Thymus (tissue), 11 donors: ENCODE data around the gene GALNT7. TPM values are rescaled to one million over a fixed set of nuclear protein-coding genes. Genes with fewer than 3 reads are reported as not detected.

Experiments used
- DNase-seq, 9 donors: peaks; one replicate each; pipeline ENCODE4 v3.0.0-alpha.2; 2013; ENCODE audit warnings: low spot score in 9 of 9, low read depth in 6 of 9, missing footprints in 1 of 9
- H3K27ac ChIP-seq, 2 donors: one replicate each; pipeline ENCODE4 v1.5.1; 2013; ENCODE audit warnings: control low read depth in 1 of 2, low read depth in 1 of 2, low read length in 1 of 2, mild to moderate bottlenecking in 1 of 2, moderate library complexity in 1 of 2
- H3K27me3 ChIP-seq, 2 donors: one replicate each; pipeline ENCODE4 v1.5.1; 2013; ENCODE audit warnings: low read length in 1 of 2; ENCODE audit not compliant: control insufficient read depth in 2 of 2, insufficient read depth in 1 of 2
- H3K36me3 ChIP-seq, 2 donors: one replicate each; pipeline ENCODE4 v1.5.1; 2013; ENCODE audit warnings: low read length in 1 of 2, mild to moderate bottlenecking in 1 of 2, moderate library complexity in 1 of 2; ENCODE audit not compliant: control insufficient read depth in 2 of 2, insufficient read depth in 2 of 2
- H3K4me1 ChIP-seq, 2 donors: one replicate each; pipeline ENCODE4 v1.5.1; 2013; ENCODE audit warnings: low read length in 2 of 2; ENCODE audit not compliant: control insufficient read depth in 2 of 2, insufficient read depth in 2 of 2
- H3K4me3 ChIP-seq, 2 donors: one replicate each; pipeline ENCODE4 v1.5.1; 2013; ENCODE audit warnings: low read length in 2 of 2, control low read depth in 1 of 2, mild to moderate bottlenecking in 1 of 2
- H3K9me3 ChIP-seq, 2 donors: one replicate each; pipeline ENCODE4 v1.5.1; 2013; ENCODE audit warnings: low read length in 1 of 2, mild to moderate bottlenecking in 1 of 2; ENCODE audit not compliant: control insufficient read depth in 2 of 2, insufficient read depth in 1 of 2
- WGBS: extraction: QIAGEN DNeasy Blood & Tissue Kit; methylation state at CpG from one replicate; pipeline ENCODE4 v1.1.7; 2013; 5-methylcytosine and 5-hydroxymethylcytosine counted together
- polyA plus RNA-seq: library from polyadenylated mRNA; stranded (reverse); fragments of 200-250 nt; gene quantifications from one replicate; pipeline ENCODE4 v1.2.3, GENCODE V29; 2013
- total RNA-seq: library from RNA; stranded (reverse); fragments of 120-200 nt; gene quantifications from one replicate; pipeline ENCODE4 v1.2.4, GENCODE V29; 2013
- donor health status: healthy.

The GALNT7 gene
- total and polyA plus RNA-seq, 2 donors = 40.5 to 81.1 TPM

- H3K27ac ChIP-seq = no peak overlapping the region
- no peaks in the 10 kb centered on the region for H3K9me3 ChIP-seq
- 98% methylated on average over 5 of the region's 5 CpGs for WGBS
- no peak overlapping the region for H3K4me3 ChIP-seq
- no peak for DNase-seq
- H3K4me1 ChIP-seq = peaks cover 2 to 3% of the 10 kb centered on the region in 2 donors
- H3K27me3 ChIP-seq = no peaks in the 10 kb centered on the region
- no peaks in the 10 kb centered on the region for H3K36me3 ChIP-seq
Observed at GRCh38 chr4:173130687-173131086, 37.9 kb upstream of the GALNT7 start.

- WGBS = 97% methylated on average over 2 of the region's 2 CpGs
- peaks cover 2 to 3% of the 10 kb centered on the region in 2 donors for H3K4me1 ChIP-seq
- DNase-seq = no peak
- no peak overlapping the region for H3K4me3 ChIP-seq
- H3K9me3 ChIP-seq = no peaks in the 10 kb centered on the region
- H3K27me3 ChIP-seq = no peaks in the 10 kb centered on the region
- no peaks in the 10 kb centered on the region for H3K36me3 ChIP-seq
- no peak overlapping the region for H3K27ac ChIP-seq
Observed at GRCh38 chr4:173134426-173134825, 34.2 kb upstream of the GALNT7 start.

GRCh38 chr4:173135241-173135847 lies 33.3 kb upstream of the GALNT7 start:
- Histone ChIP-seq H3K4me1 (peaks cover 2 to 3% of the 10 kb centered on the region in 2 donors), H3K36me3 (no peaks in the 10 kb centered on the region), H3K27ac (no peak overlapping the region), H3K4me3 (no peak overlapping the region), H3K27me3 (no peaks in the 10 kb centered on the region), H3K9me3 (no peaks in the 10 kb centered on the region)
- WGBS = 95% methylated on average over 3 of the region's 3 CpGs
- DNase-seq = no peak

GRCh38 chr4:173138624-173139023 lies 30.0 kb upstream of the GALNT7 start:
- DNase-seq = no peak
- no peaks in the 10 kb centered on the region for H3K27me3 ChIP-seq
- 94% methylated on average over 1 of the region's 1 CpG for WGBS
- H3K9me3 ChIP-seq = no peaks in the 10 kb centered on the region
- H3K27ac ChIP-seq = no peak overlapping the region
- H3K36me3 ChIP-seq = peaks cover 0 to 2% of the 10 kb centered on the region in 2 donors
- H3K4me3 ChIP-seq = no peak overlapping the region
- no peaks in the 10 kb centered on the region for H3K4me1 ChIP-seq

DNA sequence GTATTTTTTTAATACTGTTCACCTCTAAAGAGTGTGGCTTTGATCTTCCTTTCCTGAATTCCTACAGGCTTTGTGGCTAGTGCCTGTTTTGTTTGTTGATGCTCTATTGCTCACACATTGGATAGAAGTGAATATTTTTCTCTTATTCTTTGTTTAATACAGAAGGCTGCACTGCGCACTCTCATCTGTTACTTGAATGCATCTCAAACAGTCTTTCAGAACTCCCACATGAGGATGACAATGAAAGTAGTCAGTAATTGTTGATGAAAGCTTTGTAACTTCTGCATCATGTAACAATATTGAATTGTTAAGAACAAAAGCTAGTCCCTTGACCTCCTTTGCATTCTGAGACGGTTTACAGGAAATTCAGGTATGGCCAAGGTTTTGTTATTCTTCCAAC lies 29.1 kb upstream of the GALNT7 start:
- no peak overlapping the region for H3K27ac ChIP-seq
- DNase-seq = no peak
- H3K4me1 ChIP-seq = no peaks in the 10 kb centered on the region
- 49% methylated on average over 2 of the region's 2 CpGs for WGBS
- H3K4me3 ChIP-seq = no peak overlapping the region
- H3K36me3 ChIP-seq = peaks cover 0 to 2% of the 10 kb centered on the region in 2 donors
- no peaks in the 10 kb centered on the region for H3K27me3 ChIP-seq
- no peaks in the 10 kb centered on the region for H3K9me3 ChIP-seq

DNA sequence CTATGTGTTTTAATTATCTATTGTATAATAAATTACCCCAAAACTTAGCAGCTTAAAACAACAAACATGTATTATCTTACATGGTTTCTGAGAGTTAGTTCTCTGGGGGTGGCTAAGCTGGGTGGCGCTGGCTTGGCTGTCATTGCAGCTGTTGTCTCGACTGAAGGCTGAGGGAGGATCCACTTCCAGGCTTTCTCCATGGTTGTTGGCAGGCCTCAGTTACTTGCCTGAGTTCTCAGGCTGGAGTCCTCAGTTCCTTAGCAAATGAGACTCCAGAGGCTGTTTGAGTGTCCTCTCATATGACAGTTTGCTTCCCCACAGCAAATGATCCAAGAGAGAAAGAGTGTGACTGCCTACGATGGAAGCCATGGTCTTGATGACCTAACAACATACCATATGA lies 23.5 kb upstream of the GALNT7 start:
- Histone ChIP-seq H3K9me3 (no peaks in the 10 kb centered on the region), H3K27ac (no peak overlapping the region), H3K4me1 (no peaks in the 10 kb centered on the region), H3K27me3 (no peaks in the 10 kb centered on the region), H3K4me3 (no peak overlapping the region), H3K36me3 (peaks cover 0 to 2% of the 10 kb centered on the region in 2 donors)
- WGBS = 97% methylated on average over 3 of the region's 3 CpGs
- DNase-seq = no peak

DNA sequence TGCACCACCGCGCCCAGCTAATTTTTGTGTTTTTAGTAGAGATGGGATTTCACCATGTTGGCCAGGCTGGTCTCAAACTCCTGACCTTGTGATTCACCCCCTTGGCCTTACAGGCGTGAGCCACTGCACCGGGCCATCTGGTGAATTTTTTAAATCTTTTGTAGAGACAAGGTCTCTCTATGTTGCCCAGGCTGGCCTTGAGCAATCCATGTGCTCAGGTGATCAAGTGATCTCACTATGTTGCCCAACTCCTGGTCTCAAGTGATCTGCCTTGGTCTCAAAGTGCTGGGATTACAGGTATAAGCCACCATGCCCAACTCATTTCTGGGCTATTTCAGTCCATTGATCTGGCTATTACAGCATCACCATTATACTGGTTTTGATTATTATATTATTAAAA lies 22.2 kb upstream of the GALNT7 start:
- no peak overlapping the region for H3K4me3 ChIP-seq
- H3K9me3 ChIP-seq = no peaks in the 10 kb centered on the region
- 98% methylated on average over 4 of the region's 4 CpGs for WGBS
- no peak overlapping the region for H3K27ac ChIP-seq
- peaks cover 0 to 2% of the 10 kb centered on the region in 2 donors for H3K36me3 ChIP-seq
- no peak for DNase-seq
- H3K4me1 ChIP-seq = no peaks in the 10 kb centered on the region
- no peaks in the 10 kb centered on the region for H3K27me3 ChIP-seq

GRCh38 chr4:173151496-173151895 lies 17.1 kb upstream of the GALNT7 start:
- Histone ChIP-seq H3K9me3 (no peaks in the 10 kb centered on the region), H3K4me1 (no peaks in the 10 kb centered on the region), H3K4me3 (no peak overlapping the region), H3K27me3 (no peaks in the 10 kb centered on the region), H3K36me3 (no peaks in the 10 kb centered on the region), H3K27ac (no peak overlapping the region)
- no peak for DNase-seq
- 98% methylated on average over 2 of the region's 2 CpGs for WGBS

DNA sequence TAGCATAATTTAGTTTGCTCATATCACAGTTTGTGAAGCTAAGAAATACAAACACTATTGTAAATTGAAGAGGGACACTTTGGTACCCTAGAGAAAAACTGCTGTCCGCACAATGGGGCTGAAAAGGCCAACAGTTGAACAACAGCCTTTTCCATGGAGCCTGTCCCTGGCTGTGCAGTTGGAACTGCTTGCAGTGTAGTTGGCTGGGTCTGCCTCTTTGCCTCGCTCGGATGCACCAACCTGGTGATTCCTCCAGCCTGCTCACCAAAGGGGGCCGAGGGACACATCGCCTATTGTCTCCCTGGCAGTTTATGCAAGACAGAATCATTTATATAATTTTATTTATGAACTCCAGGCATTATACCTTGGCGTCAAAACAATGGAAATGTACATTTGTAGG lies 16.5 kb upstream of the GALNT7 start:
- no peaks in the 10 kb centered on the region for H3K4me1 ChIP-seq
- no peaks in the 10 kb centered on the region for H3K27me3 ChIP-seq
- DNase-seq = no peak
- H3K9me3 ChIP-seq = no peaks in the 10 kb centered on the region
- no peaks in the 10 kb centered on the region for H3K36me3 ChIP-seq
- H3K27ac ChIP-seq = no peak overlapping the region
- H3K4me3 ChIP-seq = no peak overlapping the region
- WGBS = 99% methylated on average over 6 of the region's 6 CpGs
